Loucy (cell line): ENCODE results near the gene NOS1.

Source experiments
- EZH2phosphoT487 ChIP-seq: fragments of 200-600 bp; IDR thresholded peaks from 2 replicates; pipeline ENCODE4 v1.6.1; 2018; ENCODE audit warnings: antibody characterized with exemption, mild to moderate bottlenecking, moderate library complexity, borderline replicate concordance
- TF ChIP-seq, protein P1 (sequence below): fragments of 200-600 bp; sonication (generic); conservative IDR thresholded peaks from 2 replicates; pipeline ENCODE4 v1.5.1; 2014; ENCODE audit warnings: mild to moderate bottlenecking, antibody characterized with exemption, low read length

- TF ChIP-seq, protein P1, sequence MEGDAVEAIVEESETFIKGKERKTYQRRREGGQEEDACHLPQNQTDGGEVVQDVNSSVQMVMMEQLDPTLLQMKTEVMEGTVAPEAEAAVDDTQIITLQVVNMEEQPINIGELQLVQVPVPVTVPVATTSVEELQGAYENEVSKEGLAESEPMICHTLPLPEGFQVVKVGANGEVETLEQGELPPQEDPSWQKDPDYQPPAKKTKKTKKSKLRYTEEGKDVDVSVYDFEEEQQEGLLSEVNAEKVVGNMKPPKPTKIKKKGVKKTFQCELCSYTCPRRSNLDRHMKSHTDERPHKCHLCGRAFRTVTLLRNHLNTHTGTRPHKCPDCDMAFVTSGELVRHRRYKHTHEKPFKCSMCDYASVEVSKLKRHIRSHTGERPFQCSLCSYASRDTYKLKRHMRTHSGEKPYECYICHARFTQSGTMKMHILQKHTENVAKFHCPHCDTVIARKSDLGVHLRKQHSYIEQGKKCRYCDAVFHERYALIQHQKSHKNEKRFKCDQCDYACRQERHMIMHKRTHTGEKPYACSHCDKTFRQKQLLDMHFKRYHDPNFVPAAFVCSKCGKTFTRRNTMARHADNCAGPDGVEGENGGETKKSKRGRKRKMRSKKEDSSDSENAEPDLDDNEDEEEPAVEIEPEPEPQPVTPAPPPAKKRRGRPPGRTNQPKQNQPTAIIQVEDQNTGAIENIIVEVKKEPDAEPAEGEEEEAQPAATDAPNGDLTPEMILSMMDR, result no peak
- no peak for TF ChIP-seq EZH2phosphoT487
Observed at GRCh38 chr12:117342682-117343081, 18.7 kb downstream of the NOS1 start.
